GM21619 (cell line): Measurements from ENCODE around the gene ZNF208.
"Not testable (repeated sequence)": the region's sequence is repeated elsewhere in the genome, so short reads cannot be mapped to it uniquely, and the experiment has no call there.

Experiments used
- ATAC-seq: cut with Tn5 transposase; IDR thresholded peaks from one replicate; pipeline ENCODE4 v1.9.1; 2021; ENCODE audit not compliant: unreplicated experiment

The ZNF208 gene

GRCh38 chr19:21885516-21885915, 125.2 kb downstream of the ZNF208 start:
- not testable (repeated sequence) for ATAC-seq

- not testable (repeated sequence) for ATAC-seq
Measured at GRCh38 chr19:21884786-21885185, 126.0 kb downstream of the ZNF208 start.

- no peak for ATAC-seq
Measured at GRCh38 chr19:21883516-21883915, 127.2 kb downstream of the ZNF208 start.
